Caco-2 (cell line): Measurements from ENCODE around the gene ARHGAP8. TPM values are rescaled to one million over a fixed set of nuclear protein-coding genes. Genes with fewer than 3 reads are reported as not detected.

Experiments used
- BruUV-seq: library from RNA; stranded (reverse); fragments of 400-500 nt; replicated peaks from 2 replicates; lab custom pipeline; 2021; lab: Mats Ljungman, UMichigan
- CTCF ChIA-PET: fragments of 300-600 bp; sonication (Branson Sonifier 250); formaldehyde crosslinking; loops from one replicate; lab custom pipeline; 2022; ENCODE audit warnings: antibody characterized with exemption; lab: Charles Lee
- POLR2A ChIA-PET: fragments of 300-600 bp; sonication (Branson Sonifier 250); formaldehyde crosslinking; loops from one replicate; lab custom pipeline; 2022; ENCODE audit warnings: antibody characterized with exemption; lab: Charles Lee
- DNase-seq, 2 experiments: peaks; one replicate each; pipeline versions ENCODE4 v3.0.0 to v3.0.0-alpha.2; 2020 to 2022
- H3K27me3 ChIP-seq: replicated peaks from 2 replicates; pipeline ENCODE4 v1.6.0; 2011; ENCODE audit warnings: low read length; ENCODE audit not compliant: control insufficient read depth, insufficient read depth
- H3K36me3 ChIP-seq: 2 replicates; pipeline ENCODE4 v1.5.1; 2011; ENCODE audit warnings: low read length; ENCODE audit not compliant: control insufficient read depth, insufficient read depth
- H3K4me1 ChIP-seq: fragments of 250-450 bp; sonication (Bioruptor Pico); 2 replicates; pipeline ENCODE4 v1.5.1; 2020; ENCODE audit warnings: mild to moderate bottlenecking
- H3K4me3 ChIP-seq: 2 replicates; pipeline ENCODE4 v1.5.1; 2011; ENCODE audit warnings: low read depth, mild to moderate bottlenecking, control low read depth, low read length
- H3K9me3 ChIP-seq: fragments of 250-450 bp; sonication (Bioruptor Pico); 2 replicates; pipeline ENCODE4 v1.5.1; 2020; ENCODE audit warnings: mild to moderate bottlenecking, moderate library complexity
- H3K27ac Mint-ChIP-seq: one replicate; pipeline ENCODE4 v1.8.0; 2022; ENCODE audit warnings: mixed read lengths; ENCODE audit not compliant: unreplicated experiment
- H3K27me3 Mint-ChIP-seq: one replicate; pipeline ENCODE4 v1.8.0; 2022; ENCODE audit warnings: mixed read lengths; ENCODE audit not compliant: insufficient read depth, unreplicated experiment
- H3K36me3 Mint-ChIP-seq: one replicate; pipeline ENCODE4 v1.8.0; 2022; ENCODE audit warnings: mild to moderate bottlenecking, mixed read lengths; ENCODE audit not compliant: insufficient read depth, unreplicated experiment
- H3K4me1 Mint-ChIP-seq: one replicate; pipeline ENCODE4 v1.8.0; 2022; ENCODE audit warnings: low read depth, mixed read lengths; ENCODE audit not compliant: unreplicated experiment
- H3K4me3 Mint-ChIP-seq: one replicate; pipeline ENCODE4 v1.8.0; 2022; ENCODE audit warnings: mild to moderate bottlenecking, moderate library complexity, mixed read lengths; ENCODE audit not compliant: unreplicated experiment
- H3K9me3 Mint-ChIP-seq: one replicate; pipeline ENCODE4 v1.8.0; 2022; ENCODE audit warnings: mixed read lengths; ENCODE audit not compliant: unreplicated experiment
- intact Hi-C: fragments of 100-400 bp; cut with micrococcal nuclease; formaldehyde crosslinking; loops from one replicate; pipeline ENCODE4 v1.10.0; 2022; ENCODE audit not compliant: unreplicated experiment
- total RNA-seq: library from RNA; stranded (reverse); gene quantifications from 2 replicates; pipeline ENCODE4 v1.2.3, GENCODE V29; 2022
- TF ChIP-seq, protein P1 (sequence below), 2 experiments: fragments of 200-600 bp in 1 of 2; IDR thresholded peaks; 1 replicate in 1 of 2; 2 replicates in 1 of 2; pipeline versions ENCODE4 v1.5.1 to v1.8.0; 2011 to 2022; ENCODE audit warnings: antibody characterized with exemption in 1 of 2, control low read depth in 1 of 2, inconsistent platforms in 1 of 2, low read depth in 1 of 2, low read length in 1 of 2, mild to moderate bottlenecking in 1 of 2, moderate library complexity in 1 of 2; ENCODE audit not compliant: insufficient read depth in 1 of 2, severe bottlenecking in 1 of 2, unreplicated experiment in 1 of 2

ARHGAP8 gene
- total RNA-seq, 1 experiment from 2014 or later: 81.5 TPM

DNA sequence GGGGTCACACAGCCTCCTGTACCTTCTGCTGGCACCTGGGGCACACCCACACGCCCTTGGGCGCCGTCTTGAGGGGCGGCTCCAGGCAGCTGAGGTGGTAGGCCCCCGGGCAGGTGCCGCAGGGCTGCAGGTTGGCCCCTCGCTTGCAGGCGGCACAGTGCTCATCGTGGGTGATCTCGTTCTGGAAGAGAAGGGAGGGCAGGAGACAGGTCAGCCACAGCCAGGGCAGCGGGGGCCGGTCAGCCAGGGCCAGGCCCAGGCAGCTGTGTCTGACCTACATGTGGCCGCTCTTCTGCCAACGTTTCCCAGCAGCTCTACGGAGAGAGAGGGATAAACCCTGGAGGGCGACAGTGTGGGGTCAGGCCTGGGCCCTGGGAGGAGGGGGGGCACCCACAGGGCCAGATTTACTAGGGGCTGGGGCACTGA, 135.6 kb downstream of the ARHGAP8 start:
- no peaks in the 10 kb centered on the region for H3K27me3 ChIP-seq
- ChIA-PET POLR2A (no interaction called here), CTCF (no interaction called here)
- no TSS peak for BruUV-seq
- Mint-ChIP-seq H3K36me3 (no peaks in the 10 kb centered on the region), H3K27ac (no peak overlapping the region), H3K4me3 (no peak overlapping the region), H3K4me1 (no peaks in the 10 kb centered on the region), H3K27me3 (no peaks in the 10 kb centered on the region), H3K9me3 (no peaks in the 10 kb centered on the region)
- no peaks in the 10 kb centered on the region for H3K36me3 ChIP-seq
- TF ChIP-seq, protein P1, sequence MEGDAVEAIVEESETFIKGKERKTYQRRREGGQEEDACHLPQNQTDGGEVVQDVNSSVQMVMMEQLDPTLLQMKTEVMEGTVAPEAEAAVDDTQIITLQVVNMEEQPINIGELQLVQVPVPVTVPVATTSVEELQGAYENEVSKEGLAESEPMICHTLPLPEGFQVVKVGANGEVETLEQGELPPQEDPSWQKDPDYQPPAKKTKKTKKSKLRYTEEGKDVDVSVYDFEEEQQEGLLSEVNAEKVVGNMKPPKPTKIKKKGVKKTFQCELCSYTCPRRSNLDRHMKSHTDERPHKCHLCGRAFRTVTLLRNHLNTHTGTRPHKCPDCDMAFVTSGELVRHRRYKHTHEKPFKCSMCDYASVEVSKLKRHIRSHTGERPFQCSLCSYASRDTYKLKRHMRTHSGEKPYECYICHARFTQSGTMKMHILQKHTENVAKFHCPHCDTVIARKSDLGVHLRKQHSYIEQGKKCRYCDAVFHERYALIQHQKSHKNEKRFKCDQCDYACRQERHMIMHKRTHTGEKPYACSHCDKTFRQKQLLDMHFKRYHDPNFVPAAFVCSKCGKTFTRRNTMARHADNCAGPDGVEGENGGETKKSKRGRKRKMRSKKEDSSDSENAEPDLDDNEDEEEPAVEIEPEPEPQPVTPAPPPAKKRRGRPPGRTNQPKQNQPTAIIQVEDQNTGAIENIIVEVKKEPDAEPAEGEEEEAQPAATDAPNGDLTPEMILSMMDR (IDR thresholded peaks at IDR 0.05; ENCODE audit: insufficient read depth in 1 of 2, low read depth in 1 of 2, low read length in 1 of 2, severe bottlenecking in 1 of 2, unreplicated experiment in 1 of 2): no peak
- intact Hi-C loops: no loop called here
- DNase-seq: peak in 1 of 2 experiments; percentile 28
- H3K4me3 ChIP-seq: no peak overlapping the region
- no peaks in the 10 kb centered on the region for H3K9me3 ChIP-seq
- no peaks in the 10 kb centered on the region for H3K4me1 ChIP-seq

DNA sequence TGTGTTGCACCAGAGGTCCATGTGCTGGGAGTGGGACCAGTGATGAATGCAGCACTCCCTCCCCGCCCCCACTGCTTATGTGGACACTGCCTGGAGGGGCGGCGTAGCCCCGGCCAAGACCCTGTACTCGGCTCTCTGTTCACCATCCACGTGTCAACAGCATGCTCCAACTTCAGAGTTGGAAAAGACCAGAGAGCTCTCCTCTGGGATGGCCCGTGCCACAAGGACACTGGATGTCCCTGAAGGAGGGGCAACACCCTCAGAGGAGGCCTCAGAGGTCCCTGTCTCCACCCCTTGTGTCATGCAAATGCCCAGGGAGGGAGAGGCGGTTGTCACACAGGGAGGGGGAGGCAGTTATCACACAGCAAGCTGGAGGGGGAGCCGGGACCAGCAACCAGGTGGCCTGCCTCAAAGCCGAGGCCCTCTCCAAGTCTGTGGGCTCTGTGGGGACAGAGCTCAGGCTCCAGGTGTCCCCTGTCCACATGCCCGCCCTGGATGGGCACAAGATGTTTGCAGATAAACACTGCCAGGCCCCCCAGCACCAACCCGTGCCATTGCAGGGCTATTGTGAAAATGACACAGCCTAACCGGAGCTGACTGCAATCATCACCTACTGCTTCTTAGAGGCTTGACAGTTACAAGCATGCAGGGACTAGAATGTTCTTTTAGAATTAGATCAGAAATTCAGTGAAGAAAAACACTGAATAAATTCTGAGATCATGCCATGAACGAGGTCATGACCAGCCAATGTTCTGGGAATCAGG, 136.3 kb downstream of the ARHGAP8 start:
- Histone ChIP-seq H3K4me1 (no peaks in the 10 kb centered on the region), H3K36me3 (no peaks in the 10 kb centered on the region), H3K9me3 (no peaks in the 10 kb centered on the region), H3K27me3 (no peaks in the 10 kb centered on the region), H3K4me3 (no peak overlapping the region)
- Mint-ChIP-seq H3K4me3 (no peak overlapping the region), H3K9me3 (no peaks in the 10 kb centered on the region), H3K27me3 (no peaks in the 10 kb centered on the region), H3K4me1 (no peaks in the 10 kb centered on the region), H3K27ac (no peak overlapping the region), H3K36me3 (no peaks in the 10 kb centered on the region)
- TF ChIP-seq, protein P1 (IDR thresholded peaks at IDR 0.05; ENCODE audit: insufficient read depth in 1 of 2, low read depth in 1 of 2, low read length in 1 of 2, severe bottlenecking in 1 of 2, unreplicated experiment in 1 of 2): no peak
- intact Hi-C loops: no loop called here
- POLR2A ChIA-PET: no interaction called here
- no TSS peak for BruUV-seq
- CTCF ChIA-PET: no interaction called here
- DNase-seq: peak in 1 of 2 experiments; percentile 29

DNA sequence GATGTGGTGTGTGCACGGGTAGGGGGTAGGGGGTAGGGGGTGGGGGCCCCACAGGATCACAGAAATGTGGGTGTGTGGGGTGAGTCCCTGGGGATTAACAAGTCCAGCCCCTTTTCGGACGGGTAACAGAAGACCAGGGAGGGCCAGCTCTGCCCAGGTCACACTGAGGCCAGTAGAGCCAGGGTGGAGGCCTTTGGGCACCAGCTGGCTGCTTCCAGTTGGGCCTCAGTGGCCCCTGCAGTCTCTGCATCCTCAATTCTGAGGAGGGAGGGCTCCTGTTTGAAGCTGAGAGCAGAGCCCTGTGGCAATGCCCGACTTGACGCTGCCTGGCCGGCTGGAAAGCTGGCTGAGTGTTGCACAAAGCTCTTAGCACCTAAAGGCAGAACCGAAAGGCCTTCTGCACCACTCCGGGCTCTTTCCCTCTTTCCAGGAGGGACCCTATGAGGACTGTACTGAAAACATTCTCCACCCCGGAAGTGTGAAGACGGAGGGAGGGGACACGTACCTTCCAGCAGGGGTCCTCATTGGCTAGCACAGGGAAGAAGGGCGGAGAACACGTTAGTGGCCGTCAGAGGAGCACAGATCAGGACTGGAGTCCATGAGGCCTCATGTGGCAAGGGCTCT, 137.0 kb downstream of the ARHGAP8 start:
- intact Hi-C loops: no loop called here
- no peaks in the 10 kb centered on the region for H3K9me3 ChIP-seq
- Mint-ChIP-seq H3K27me3 (no peaks in the 10 kb centered on the region), H3K9me3 (no peaks in the 10 kb centered on the region), H3K36me3 (no peaks in the 10 kb centered on the region), H3K27ac (no peak overlapping the region), H3K4me3 (no peak overlapping the region), H3K4me1 (no peaks in the 10 kb centered on the region)
- TF ChIP-seq, protein P1 (IDR thresholded peaks at IDR 0.05; ENCODE audit: insufficient read depth in 1 of 2, low read depth in 1 of 2, low read length in 1 of 2, severe bottlenecking in 1 of 2, unreplicated experiment in 1 of 2): peak; percentile 19 to 27
- H3K4me1 ChIP-seq: no peaks in the 10 kb centered on the region
- H3K4me3 ChIP-seq: no peak overlapping the region
- ChIA-PET CTCF (no interaction called here), POLR2A (no interaction called here)
- peak; percentile 40 to 45 for DNase-seq
- BruUV-seq: no TSS peak
- no peaks in the 10 kb centered on the region for H3K27me3 ChIP-seq
- H3K36me3 ChIP-seq: no peaks in the 10 kb centered on the region
